Large intestine (tissue), 3 donors: ENCODE results near the gene SYTL3. TPM values are rescaled to one million over a fixed set of nuclear protein-coding genes. Genes with fewer than 3 reads are reported as not detected.
A peak's percentile ranks its signal among the peaks of the same experiment; 100 is the strongest.
"Not testable (repeated sequence)": the region's sequence is repeated elsewhere in the genome, so short reads cannot be mapped to it uniquely, and the experiment has no call there.

Experiments
- DNase-seq, 2 donors: peaks; one replicate each; pipeline versions ENCODE4 v3.0.0 to v3.0.0-alpha.2; 2013
- H3K27ac ChIP-seq: one replicate; pipeline ENCODE4 v1.5.1; 2013; ENCODE audit warnings: low read length
- H3K27me3 ChIP-seq: 2 replicates; pipeline ENCODE4 v1.6.1; 2013; ENCODE audit warnings: low read length; ENCODE audit not compliant: control insufficient read depth, insufficient read depth
- H3K36me3 ChIP-seq: 2 replicates; pipeline ENCODE4 v1.6.1; 2013; ENCODE audit warnings: low read length; ENCODE audit not compliant: control insufficient read depth, insufficient read depth
- H3K4me1 ChIP-seq: one replicate; pipeline ENCODE4 v1.6.1; 2013; ENCODE audit warnings: low read length; ENCODE audit not compliant: control insufficient read depth, insufficient read depth
- H3K4me3 ChIP-seq: one replicate; pipeline ENCODE4 v1.5.1; 2013; ENCODE audit warnings: low read length
- H3K9me3 ChIP-seq: one replicate; pipeline ENCODE4 v1.6.1; 2013; ENCODE audit warnings: mild to moderate bottlenecking, low read depth, low read length, moderate library complexity; ENCODE audit not compliant: control insufficient read depth
- WGBS: methylation state at CpG from one replicate; pipeline ENCODE4 v1.1.5; 2013; ENCODE audit warnings: low lambda C conversion rate; ENCODE audit not compliant: insufficient coverage; 5-methylcytosine and 5-hydroxymethylcytosine counted together
- polyA plus RNA-seq: library from polyadenylated mRNA; unstranded; fragments of 120-200 nt; gene quantifications from one replicate; pipeline ENCODE4 v1.2.1, GENCODE V29; 2013

The SYTL3 gene
- polyA plus RNA-seq, 1 donor: 2.5 TPM

DNA sequence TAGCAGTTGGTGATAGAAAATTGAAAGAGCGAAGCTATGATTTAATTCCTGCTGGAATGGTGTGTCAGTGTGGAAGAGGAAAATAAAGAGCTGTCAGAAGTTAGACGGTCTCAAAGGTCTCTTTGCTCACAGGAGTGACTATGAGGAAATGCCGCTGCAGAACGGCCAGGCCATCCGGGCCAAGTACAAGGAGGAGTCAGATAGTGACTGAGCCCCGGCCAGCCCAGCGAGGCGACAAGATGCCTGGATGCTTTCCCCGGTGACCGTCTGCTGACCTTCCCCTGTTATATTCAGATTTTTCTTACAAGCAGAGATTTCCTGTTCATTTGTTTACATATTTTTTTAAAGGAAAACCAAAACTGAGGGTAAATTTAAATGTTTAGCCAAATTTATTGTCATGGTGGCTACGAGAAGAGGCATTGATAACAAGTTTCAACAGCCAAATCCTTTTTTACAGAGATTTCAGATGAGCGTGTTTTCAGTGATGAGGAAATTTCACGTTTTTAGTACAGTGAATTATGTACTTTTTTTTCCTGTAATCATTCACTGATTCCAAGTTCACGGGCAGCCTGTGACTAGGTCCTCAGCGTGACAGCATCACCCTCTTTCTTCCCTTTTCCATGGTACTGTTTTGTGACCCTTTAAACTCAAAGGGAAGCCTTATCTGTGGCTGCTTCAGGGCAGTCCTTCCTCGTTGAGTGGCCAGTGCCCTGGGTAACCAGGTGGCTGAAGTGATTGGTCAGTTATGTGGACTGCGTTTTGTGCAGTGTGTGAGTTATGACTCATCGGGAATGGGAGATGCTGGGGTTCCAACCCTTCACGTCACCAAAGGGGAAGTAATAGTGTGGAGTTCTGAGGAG is 17.9 kb upstream of the SYTL3 start:
- Histone ChIP-seq H3K36me3 (peaks cover 63% of the 10 kb centered on the region), H3K27ac (peak overlapping the region; percentile 75), H3K4me1 (peaks cover 20% of the 10 kb centered on the region), H3K27me3 (no peaks in the 10 kb centered on the region), H3K4me3 (no peak overlapping the region), H3K9me3 (no peaks in the 10 kb centered on the region)
- WGBS: 66% methylated on average over 4 of the region's 19 CpGs
- peak; percentile 72 to 82 for DNase-seq

DNA sequence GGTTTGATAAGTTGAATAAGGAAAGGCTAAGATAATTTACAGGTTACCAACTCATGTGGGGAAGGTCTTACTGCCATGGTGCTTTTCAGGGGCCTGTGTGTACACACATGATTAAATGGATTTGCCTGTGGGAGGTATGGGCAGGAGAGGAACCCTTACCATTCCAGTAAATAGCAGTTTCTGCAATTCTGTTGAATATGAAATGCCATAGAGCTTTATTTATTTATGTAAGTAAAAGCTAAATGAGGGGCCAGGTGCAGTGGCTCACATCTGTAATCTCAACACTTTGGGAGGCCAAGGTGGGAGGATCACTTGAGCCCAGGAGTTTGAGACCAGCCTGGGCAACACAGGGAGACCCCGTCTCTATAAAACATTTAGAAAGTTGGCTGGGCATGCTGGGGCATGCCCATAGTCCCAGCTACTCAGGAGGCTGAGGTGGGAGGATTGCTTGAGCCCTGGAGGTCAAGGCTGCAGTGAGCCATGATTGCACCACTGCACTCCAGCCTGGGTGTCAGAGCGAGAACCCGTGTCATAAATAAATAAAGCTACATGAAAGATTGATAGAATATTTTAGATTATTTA is 17.2 kb upstream of the SYTL3 start:
- Histone ChIP-seq H3K27ac (peak overlapping the region; percentile 75), H3K36me3 (peaks cover 60% of the 10 kb centered on the region), H3K4me1 (peaks cover 20% of the 10 kb centered on the region)
- H3K4me3 ChIP-seq, DNase-seq, H3K27me3 ChIP-seq, H3K9me3 ChIP-seq: not testable (repeated sequence)
- WGBS: no CpG with 5 or more reads among the region's 3 CpGs

DNA sequence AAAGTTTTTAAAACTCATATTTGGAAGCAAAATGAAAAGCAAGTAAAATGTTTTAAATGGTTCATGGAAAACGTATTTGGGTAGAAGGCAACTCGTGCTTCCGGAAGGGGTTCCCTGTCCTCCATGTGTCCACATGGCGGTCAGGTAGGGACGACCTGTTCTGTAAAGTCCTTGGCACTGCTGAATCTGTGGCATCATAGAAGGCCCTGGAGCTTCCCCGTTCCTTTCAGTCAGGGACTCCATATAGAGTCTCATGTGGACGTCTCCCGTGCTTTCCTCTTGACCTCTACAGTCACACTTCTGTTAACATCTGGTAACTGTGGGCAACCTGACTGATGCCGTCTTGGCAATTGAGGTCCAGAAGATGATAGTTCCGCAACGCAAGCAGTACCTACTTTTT is 16.7 kb upstream of the SYTL3 start:
- no peaks in the 10 kb centered on the region for H3K9me3 ChIP-seq
- H3K27ac ChIP-seq: no peak overlapping the region
- peaks cover 55% of the 10 kb centered on the region for H3K36me3 ChIP-seq
- H3K27me3 ChIP-seq: no peaks in the 10 kb centered on the region
- 100% methylated on average over 3 of the region's 11 CpGs for WGBS
- DNase-seq: no peak
- no peak overlapping the region for H3K4me3 ChIP-seq
- H3K4me1 ChIP-seq: peaks cover 20% of the 10 kb centered on the region

DNA sequence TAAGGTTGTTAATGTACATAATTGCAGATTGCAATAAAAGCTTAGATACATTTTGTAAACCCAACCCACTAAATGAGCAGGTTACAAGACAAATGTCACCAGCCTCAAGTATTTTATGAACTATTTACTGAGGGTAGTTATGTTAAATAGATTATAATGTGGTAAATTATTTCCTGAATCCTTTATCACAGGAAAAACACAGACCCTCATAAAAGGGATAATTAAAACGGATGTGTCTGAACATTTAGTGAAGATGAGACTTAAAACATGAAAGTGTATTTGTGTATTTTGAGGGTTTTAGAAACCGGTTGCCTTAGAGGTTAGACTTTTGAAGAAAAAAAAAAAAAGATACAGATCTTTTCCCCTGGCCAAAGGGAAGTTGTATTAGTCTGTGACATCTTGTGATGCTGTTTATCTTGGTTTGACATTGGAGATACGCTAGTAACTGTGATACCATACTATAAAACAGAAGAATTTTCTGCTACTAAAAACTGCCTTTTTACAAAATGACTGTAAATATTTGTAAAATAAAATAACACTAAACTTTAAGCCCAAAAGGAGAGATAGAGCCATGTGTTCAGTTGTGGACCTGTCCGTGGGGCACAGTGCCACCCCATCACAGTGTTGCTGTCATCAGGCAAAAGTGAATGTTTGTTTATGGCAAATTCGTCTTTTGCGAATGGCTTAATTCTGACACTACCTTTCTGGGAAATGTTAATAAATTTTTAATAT is 15.0 kb upstream of the SYTL3 start:
- Histone ChIP-seq H3K27ac (no peak overlapping the region), H3K36me3 (peaks cover 44% of the 10 kb centered on the region)

DNA sequence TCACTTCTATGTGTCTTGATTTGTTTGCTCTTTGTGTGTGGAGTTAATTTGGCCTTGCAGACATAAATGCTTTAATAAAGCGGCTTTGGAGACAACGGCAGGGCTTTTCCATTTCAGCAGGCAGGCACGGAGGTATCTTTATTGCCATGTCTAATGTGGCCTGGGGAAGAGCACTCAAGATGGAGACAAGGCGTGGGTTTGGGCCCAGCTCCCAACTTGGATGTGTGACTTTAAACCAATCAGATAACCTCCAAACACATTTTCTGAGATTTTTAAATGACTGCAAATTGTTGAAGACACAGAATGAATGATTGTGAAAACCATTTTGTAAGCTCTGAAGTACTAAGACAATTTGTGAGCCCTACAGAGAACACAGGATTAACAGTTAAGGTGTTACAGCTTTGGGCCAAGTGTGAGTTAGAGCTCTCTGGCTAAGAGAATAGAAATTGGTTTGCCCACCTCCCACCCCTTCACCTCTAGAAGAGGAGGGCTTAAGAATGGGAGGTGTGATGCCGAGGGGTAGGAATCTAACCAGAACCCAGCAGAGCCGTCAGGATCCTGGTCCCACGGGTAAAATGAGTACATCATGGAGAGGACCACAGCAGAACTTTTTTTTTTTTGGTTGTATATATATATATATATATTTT is 14.3 kb upstream of the SYTL3 start:
- no CpG with 5 or more reads among the region's 7 CpGs for WGBS
- no peaks in the 10 kb centered on the region for H3K9me3 ChIP-seq
- no peak for DNase-seq
- peaks cover 17% of the 10 kb centered on the region for H3K4me1 ChIP-seq
- no peak overlapping the region for H3K27ac ChIP-seq
- H3K4me3 ChIP-seq: no peak overlapping the region
- H3K36me3 ChIP-seq: peaks cover 41% of the 10 kb centered on the region
- H3K27me3 ChIP-seq: no peaks in the 10 kb centered on the region

More for the DNA sequence above, 15.0 kb upstream of the SYTL3 start:
- H3K27me3 ChIP-seq: no peaks in the 10 kb centered on the region
- no peak overlapping the region for H3K4me3 ChIP-seq
- no peaks in the 10 kb centered on the region for H3K9me3 ChIP-seq
- 28% methylated on average over 2 of the region's 6 CpGs for WGBS
- DNase-seq: no peak
- H3K4me1 ChIP-seq: peaks cover 20% of the 10 kb centered on the region

DNA sequence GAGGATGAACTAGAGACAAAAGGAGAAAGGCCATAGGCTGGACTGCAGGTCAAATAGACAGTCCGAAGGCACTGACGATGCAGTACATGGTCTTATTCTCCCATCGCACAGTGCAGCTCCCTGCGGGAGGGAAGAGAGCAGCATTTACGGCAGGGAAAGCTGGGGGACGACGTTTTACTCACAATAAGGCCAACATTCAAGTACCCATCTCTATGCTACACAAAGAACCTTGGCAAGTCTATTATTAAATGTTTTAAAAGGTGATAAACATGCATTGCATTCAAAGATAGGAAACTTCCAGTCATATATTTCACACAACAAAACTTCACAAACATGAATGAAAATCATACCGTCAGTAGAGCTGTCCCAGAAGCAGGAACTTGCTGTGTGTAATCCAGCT is 13.1 kb upstream of the SYTL3 start:
- Histone ChIP-seq H3K9me3 (no peaks in the 10 kb centered on the region), H3K27me3 (no peaks in the 10 kb centered on the region), H3K27ac (no peak overlapping the region), H3K4me1 (peaks cover 6% of the 10 kb centered on the region), H3K4me3 (no peak overlapping the region), H3K36me3 (peaks cover 34% of the 10 kb centered on the region)
- WGBS: 100% methylated on average over 1 of the region's 8 CpGs
- no peak for DNase-seq

DNA sequence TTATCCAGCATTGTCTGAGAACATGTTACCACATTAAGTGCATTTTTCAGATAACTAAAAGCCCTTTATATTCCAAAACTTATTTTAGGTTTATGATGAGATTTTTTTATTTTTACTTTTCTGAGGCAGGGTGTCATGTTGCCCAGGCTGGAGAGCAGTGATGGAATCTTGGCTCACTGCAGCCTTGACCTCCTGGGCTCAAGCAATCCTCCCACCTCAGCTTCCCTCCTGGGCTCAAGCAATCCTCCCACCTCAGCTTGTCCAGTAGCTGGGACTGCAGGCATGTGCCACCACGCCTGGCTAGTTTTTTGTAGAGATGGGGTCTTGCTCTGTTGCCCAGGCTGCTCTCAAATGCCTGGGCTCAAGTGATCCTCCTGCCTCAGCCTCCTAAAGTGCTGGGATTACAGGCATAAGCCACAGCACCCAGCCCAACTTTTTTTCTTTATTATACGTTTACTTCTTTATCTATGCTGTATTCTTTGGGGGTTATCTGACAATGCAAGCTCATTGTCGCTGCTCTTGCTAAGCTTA is 11.5 kb upstream of the SYTL3 start:
- no peak overlapping the region for H3K27ac ChIP-seq
- 81% methylated on average over 2 of the region's 3 CpGs for WGBS
- H3K4me3 ChIP-seq: no peak overlapping the region
- H3K27me3 ChIP-seq: no peaks in the 10 kb centered on the region
- DNase-seq: no peak
- H3K4me1 ChIP-seq: peaks cover 12% of the 10 kb centered on the region
- H3K9me3 ChIP-seq: no peaks in the 10 kb centered on the region
- H3K36me3 ChIP-seq: peaks cover 26% of the 10 kb centered on the region

DNA sequence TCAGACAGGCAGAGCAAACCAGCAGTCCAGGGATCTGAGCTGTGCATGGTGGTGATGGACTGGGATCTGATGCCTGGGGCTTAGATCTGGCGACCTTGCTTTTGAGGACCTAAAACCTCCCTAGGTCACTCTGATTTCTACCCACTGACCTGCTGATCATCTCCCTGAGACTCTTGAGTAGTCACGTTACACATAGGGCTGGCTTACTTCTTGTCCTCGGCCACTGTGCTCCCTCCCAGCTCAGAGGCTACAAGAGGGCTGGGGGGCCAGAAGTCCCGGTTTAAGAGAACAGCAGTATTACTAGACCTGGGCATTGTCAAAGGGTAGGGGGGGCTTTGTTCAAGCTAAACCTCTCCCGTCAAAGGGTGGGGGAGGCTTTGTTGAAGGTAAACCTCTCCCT is 10.8 kb upstream of the SYTL3 start:
- Histone ChIP-seq H3K27me3 (no peaks in the 10 kb centered on the region), H3K27ac (no peak overlapping the region), H3K36me3 (peaks cover 25% of the 10 kb centered on the region), H3K4me3 (no peak overlapping the region), H3K9me3 (no peaks in the 10 kb centered on the region), H3K4me1 (peaks cover 12% of the 10 kb centered on the region)
- DNase-seq: no peak
- no CpG with 5 or more reads among the region's 5 CpGs for WGBS

DNA sequence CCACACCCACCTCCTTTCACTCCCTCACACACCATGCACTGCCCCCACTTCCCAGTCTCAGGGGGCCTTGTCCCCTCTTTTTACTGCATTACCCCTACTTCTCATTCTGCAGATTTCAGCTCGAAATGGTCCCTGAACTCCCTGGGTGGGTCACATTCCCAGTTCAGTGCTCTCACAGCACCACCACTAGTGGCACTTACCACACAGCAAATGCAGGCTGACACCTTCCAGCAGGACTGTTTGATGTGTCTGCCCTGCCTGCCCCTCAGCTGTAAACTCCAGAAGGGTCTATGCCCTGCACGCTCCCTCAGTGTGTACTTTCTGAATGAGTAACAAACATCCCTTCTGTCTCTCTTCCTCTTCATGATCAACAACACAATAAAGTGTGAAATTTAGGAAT is 9.3 kb upstream of the SYTL3 start:
- Histone ChIP-seq H3K36me3 (peaks cover 18% of the 10 kb centered on the region), H3K4me1 (peaks cover 12% of the 10 kb centered on the region), H3K9me3 (no peaks in the 10 kb centered on the region), H3K27me3 (no peaks in the 10 kb centered on the region), H3K27ac (no peak overlapping the region), H3K4me3 (no peak overlapping the region)
- no peak for DNase-seq
- 40% methylated on average over 1 of the region's 2 CpGs for WGBS

DNA sequence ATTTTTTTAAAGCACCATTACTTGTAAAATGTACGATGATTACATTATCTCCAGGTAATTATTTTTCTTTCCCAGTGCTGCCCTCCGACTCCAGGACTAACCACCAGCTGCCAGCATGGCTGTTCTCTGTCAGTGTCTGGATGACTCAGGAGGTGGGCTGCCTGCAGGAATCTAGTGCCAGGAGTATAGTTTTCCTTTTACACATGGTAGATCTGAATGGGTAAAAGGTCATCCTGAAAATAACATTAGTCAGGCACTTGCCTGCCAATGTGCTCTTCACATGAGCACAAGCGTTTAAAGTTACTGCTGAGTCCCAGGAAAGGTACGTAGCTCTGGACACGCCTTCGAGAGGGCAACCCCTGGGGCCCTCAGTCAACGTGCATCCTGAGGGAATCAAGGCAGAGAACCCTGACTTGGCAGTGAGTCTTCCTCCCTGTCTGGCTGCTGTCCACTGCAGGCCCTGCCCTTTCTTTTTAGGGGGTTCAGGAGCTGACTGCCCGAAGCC is 7.7 kb upstream of the SYTL3 start:
- Histone ChIP-seq H3K4me3 (no peak overlapping the region), H3K4me1 (peaks cover 24% of the 10 kb centered on the region)
- WGBS: 34% methylated on average over 2 of the region's 8 CpGs

More for the DNA sequence above, 7.7 kb upstream of the SYTL3 start:
- Histone ChIP-seq H3K36me3 (peaks cover 7% of the 10 kb centered on the region), H3K9me3 (no peaks in the 10 kb centered on the region), H3K27me3 (no peaks in the 10 kb centered on the region), H3K27ac (peak overlapping the region; percentile 74)
- peak; percentile 76 to 85 for DNase-seq
